Calu3 (cell line): ENCODE results near the gene GCH1. TPM values are rescaled to one million over a fixed set of nuclear protein-coding genes. Genes with fewer than 3 reads are reported as not detected.

Experiments used
- BruUV-seq: library from RNA; stranded (reverse); fragments of 400-500 nt; replicated peaks from 2 replicates; lab custom pipeline; 2021; lab: Mats Ljungman, UMichigan
- CTCF ChIA-PET: fragments of 300-600 bp; sonication (Branson Sonifier 250); formaldehyde crosslinking; loops from one replicate; lab custom pipeline; 2022; ENCODE audit warnings: antibody characterized with exemption; lab: Charles Lee
- DNase-seq: peaks from one replicate; pipeline ENCODE4 v3.0.0; 2022
- H3K27ac Mint-ChIP-seq: one replicate; pipeline ENCODE4 v1.8.0; 2022; ENCODE audit warnings: mixed read lengths; ENCODE audit not compliant: unreplicated experiment
- H3K27me3 Mint-ChIP-seq: one replicate; pipeline ENCODE4 v1.8.0; 2022; ENCODE audit warnings: mixed read lengths; ENCODE audit not compliant: unreplicated experiment
- H3K36me3 Mint-ChIP-seq: one replicate; pipeline ENCODE4 v1.8.0; 2022; ENCODE audit warnings: mild to moderate bottlenecking, moderate library complexity, mixed read lengths; ENCODE audit not compliant: insufficient read depth, unreplicated experiment
- H3K4me1 Mint-ChIP-seq: one replicate; pipeline ENCODE4 v1.8.0; 2022; ENCODE audit warnings: mild to moderate bottlenecking, low read depth, mixed read lengths; ENCODE audit not compliant: unreplicated experiment
- H3K4me3 Mint-ChIP-seq: one replicate; pipeline ENCODE4 v1.8.0; 2022; ENCODE audit warnings: mild to moderate bottlenecking, low read depth, moderate library complexity, mixed read lengths; ENCODE audit not compliant: unreplicated experiment
- H3K9me3 Mint-ChIP-seq: one replicate; pipeline ENCODE4 v1.8.0; 2022; ENCODE audit warnings: low read depth, mixed read lengths; ENCODE audit not compliant: unreplicated experiment
- CTCF ChIP-seq: fragments of 200-600 bp; IDR thresholded peaks from one replicate; pipeline ENCODE4 v1.8.0; 2022; ENCODE audit warnings: antibody characterized with exemption; ENCODE audit not compliant: unreplicated experiment
- intact Hi-C: fragments of 100-400 bp; cut with micrococcal nuclease; formaldehyde crosslinking; loops from one replicate; pipeline ENCODE4 v1.10.0; 2022; ENCODE audit not compliant: unreplicated experiment
- total RNA-seq: library from RNA; stranded (reverse); gene quantifications from 2 replicates; pipeline ENCODE4 v1.2.3, GENCODE V29; 2022

Gene GCH1
- total RNA-seq, 1 experiment from 2014 or later = 6.8 TPM

GRCh38 chr14:54893151-54893760 lies 9.4 kb downstream of the GCH1 start:
- H3K4me1 Mint-ChIP-seq = no peaks in the 10 kb centered on the region
- no peaks in the 10 kb centered on the region for H3K9me3 Mint-ChIP-seq
- H3K27ac Mint-ChIP-seq = no peak overlapping the region
- intact Hi-C loops = loop anchor here (5.0 kb wide), 1 partner anchor 331 kb away; no protein-coding TSS in a partner anchor
- BruUV-seq = no TSS peak
- no peak overlapping the region for H3K4me3 Mint-ChIP-seq
- TF ChIP-seq CTCF = peak; percentile 51
- DNase-seq = peak; percentile 49
- H3K36me3 Mint-ChIP-seq = no peaks in the 10 kb centered on the region
- CTCF ChIA-PET = no interaction called here
- H3K27me3 Mint-ChIP-seq = no peaks in the 10 kb centered on the region

GRCh38 chr14:54891471-54892245 lies 11.0 kb downstream of the GCH1 start:
- no peak for TF ChIP-seq CTCF
- no peak for DNase-seq
- H3K4me1 Mint-ChIP-seq = no peaks in the 10 kb centered on the region
- no TSS peak for BruUV-seq
- H3K4me3 Mint-ChIP-seq = no peak overlapping the region
- no peak overlapping the region for H3K27ac Mint-ChIP-seq
- H3K27me3 Mint-ChIP-seq = no peaks in the 10 kb centered on the region
- no peaks in the 10 kb centered on the region for H3K9me3 Mint-ChIP-seq
- CTCF ChIA-PET = interaction anchor here (1.1 kb wide), 1 partner anchor 22 kb away, joined by 8 read pairs; no protein-coding TSS in a partner anchor
- intact Hi-C loops = loop anchor here (5.0 kb wide), 1 partner anchor 329 kb away; no protein-coding TSS in a partner anchor
- no peaks in the 10 kb centered on the region for H3K36me3 Mint-ChIP-seq

- Mint-ChIP-seq H3K4me3 (no peak overlapping the region), H3K36me3 (no peaks in the 10 kb centered on the region), H3K4me1 (no peaks in the 10 kb centered on the region), H3K27me3 (no peaks in the 10 kb centered on the region), H3K27ac (no peak overlapping the region), H3K9me3 (no peaks in the 10 kb centered on the region)
- no TSS peak for BruUV-seq
- TF ChIP-seq CTCF = no peak
- intact Hi-C loops = loop anchor here (5.0 kb wide), 1 partner anchor 328 kb away; no protein-coding TSS in a partner anchor
- CTCF ChIA-PET = no interaction called here
- no peak for DNase-seq
These were observed 11.8 kb downstream of the GCH1 start for GRCh38 chr14:54890788-54891187.

GRCh38 chr14:54889919-54890318 lies 12.7 kb downstream of the GCH1 start:
- Mint-ChIP-seq H3K4me3 (no peak overlapping the region), H3K27ac (no peak overlapping the region), H3K27me3 (no peaks in the 10 kb centered on the region), H3K36me3 (no peaks in the 10 kb centered on the region), H3K9me3 (no peaks in the 10 kb centered on the region), H3K4me1 (no peaks in the 10 kb centered on the region)
- intact Hi-C loops = loop anchor here (5.0 kb wide), 1 partner anchor 328 kb away; no protein-coding TSS in a partner anchor
- DNase-seq = no peak
- no TSS peak for BruUV-seq
- CTCF ChIA-PET = no interaction called here
- TF ChIP-seq CTCF = no peak
